ENCODE results near the gene HAPSTR1. TPM values are rescaled to one million over a fixed set of nuclear protein-coding genes. Genes with fewer than 3 reads are reported as not detected.

Gene HAPSTR1
- total and polyA plus RNA-seq, 2 of the 4 experiments (the other 2 are of a cell fraction) = 22.2 to 56.5 TPM

GRCh38 chr16:9095656-9096397 lies 4.4 kb downstream of the HAPSTR1 start:
- no CpG with 5 or more reads among the region's 1 CpG for WGBS, 2 experiments (ENCODE audit: extremely low coverage in 2 of 2, insufficient read length in 1 of 2)
- H3K4me1 ChIP-seq (ENCODE audit: control insufficient read depth, insufficient read depth, low read length) = peaks cover 16% of the 10 kb centered on the region
- no TSS peak for BruUV-seq (replicated peaks)
- no peak overlapping the region for H2BK120ac ChIP-seq (ENCODE audit: low read depth, low read length)
- no peak overlapping the region for H2AK5ac ChIP-seq (ENCODE audit: low read depth, low read length)
- no peak overlapping the region for H2AK9ac ChIP-seq (replicated peaks; ENCODE audit: low read depth, low read length, poor library complexity)
- peaks cover 0 to 32% of the 10 kb centered on the region in 2 experiments; a peak in 2 of 4 replicates for H3K79me1 ChIP-seq (ENCODE audit: low read depth in 1 of 2, low read length in 2 of 2)
- H3K9me3 ChIP-seq (ENCODE audit: control insufficient read depth, insufficient read depth, low read length) = no peaks in the 10 kb centered on the region
- no peak overlapping the region for H3K27ac ChIP-seq (ENCODE audit: insufficient read depth, low read length)
- no peak overlapping the region for H3K4ac ChIP-seq (ENCODE audit: low read depth, low read length)
- H2BK15ac ChIP-seq (ENCODE audit: low read depth, low read length) = no peak overlapping the region
- intact Hi-C loops (cut with micrococcal nuclease) = loop anchor here (10.0 kb wide), 1 partner anchor 191 kb away; no protein-coding TSS in a partner anchor
- H3K23ac ChIP-seq (ENCODE audit: low read depth, low read length) = 0 out of 2 replicates have a peak overlapping the region, but pooled peaks have one; percentile 28
- no peak overlapping the region for H2AFZ ChIP-seq (replicated peaks; ENCODE audit: low read length, poor library complexity)
- no peak for TF ChIP-seq RCOR1 (IDR thresholded peaks at IDR 0.05; ENCODE audit: insufficient replicate concordance, low read length)
- no peak for TF ChIP-seq POLR2A (IDR thresholded peaks at IDR 0.05; ENCODE audit: low read depth, low read length)
- TF ChIP-seq FOS (IDR thresholded peaks at IDR 0.05; ENCODE audit: low read depth, low read length) = no peak
- no peak overlapping the region for H4K8ac ChIP-seq (ENCODE audit: low read depth in 2 of 2, low read length in 2 of 2)
- H3K9me1 ChIP-seq (ENCODE audit: insufficient read depth, low read length) = peaks cover 26% of the 10 kb centered on the region
- no peak overlapping the region for H3K4me3 ChIP-seq (ENCODE audit: insufficient read depth, low read depth, low read length)
- H3K14ac ChIP-seq (replicated peaks; ENCODE audit: low read depth, low read length) = 0 out of 2 replicates have a peak overlapping the region, but pooled peaks have one; percentile 49
- dilution Hi-C loops (cut with HindIII; ENCODE audit: low sequenced_read_pairs, unreplicated experiment) = no loop called here
- H4K20me1 ChIP-seq (ENCODE audit: insufficient read depth, low read length) = peaks cover 84% of the 10 kb centered on the region
- no peaks in the 10 kb centered on the region for H3K27me3 ChIP-seq (ENCODE audit: control insufficient read depth, insufficient read depth, low read length)
- no peak for ATAC-seq (ENCODE audit: low read depth)
- no peak overlapping the region for H4K5ac ChIP-seq (ENCODE audit: low read depth, low read length)
- H3K4me2 ChIP-seq (ENCODE audit: low read depth, low read length) = peak overlapping the region; percentile 57; the same call in 1 of the 2 replicates
- no peak overlapping the region for H2BK20ac ChIP-seq (ENCODE audit: low read depth, low read length)
- peak overlapping the region; percentile 15; the same call in 1 of the 2 replicates for H3K9ac ChIP-seq (ENCODE audit: low read depth, low read length)
- H3K56ac ChIP-seq (ENCODE audit: extremely low read depth, insufficient read depth, low read length) = no peak overlapping the region
- DNase-seq = no peak
- H4K91ac ChIP-seq (ENCODE audit: insufficient read depth, low read depth, low read length) = no peak overlapping the region
- no peak overlapping the region for H2BK5ac ChIP-seq (ENCODE audit: low read depth, low read length, poor library complexity, severe bottlenecking)
- in situ Hi-C loops (cut with MboI; ENCODE audit: low sequenced_read_pairs) = loop anchor here (10.0 kb wide), 1 partner anchor 131 kb away; the partner anchor contains the start of gene USP7
- POLR2A ChIA-PET (ENCODE audit: unreplicated experiment) = no interaction called here
- no peak overlapping the region for H3K18ac ChIP-seq (ENCODE audit: low read depth, low read length)
- peaks cover 34% of the 10 kb centered on the region for H3K36me3 ChIP-seq (ENCODE audit: control insufficient read depth, insufficient read depth, low read length)
- CTCF ChIA-PET = no interaction called here

Measured in IMR-90 (cell line).